ENCODE measurements around the gene CRYGN.

The CRYGN gene

DNA sequence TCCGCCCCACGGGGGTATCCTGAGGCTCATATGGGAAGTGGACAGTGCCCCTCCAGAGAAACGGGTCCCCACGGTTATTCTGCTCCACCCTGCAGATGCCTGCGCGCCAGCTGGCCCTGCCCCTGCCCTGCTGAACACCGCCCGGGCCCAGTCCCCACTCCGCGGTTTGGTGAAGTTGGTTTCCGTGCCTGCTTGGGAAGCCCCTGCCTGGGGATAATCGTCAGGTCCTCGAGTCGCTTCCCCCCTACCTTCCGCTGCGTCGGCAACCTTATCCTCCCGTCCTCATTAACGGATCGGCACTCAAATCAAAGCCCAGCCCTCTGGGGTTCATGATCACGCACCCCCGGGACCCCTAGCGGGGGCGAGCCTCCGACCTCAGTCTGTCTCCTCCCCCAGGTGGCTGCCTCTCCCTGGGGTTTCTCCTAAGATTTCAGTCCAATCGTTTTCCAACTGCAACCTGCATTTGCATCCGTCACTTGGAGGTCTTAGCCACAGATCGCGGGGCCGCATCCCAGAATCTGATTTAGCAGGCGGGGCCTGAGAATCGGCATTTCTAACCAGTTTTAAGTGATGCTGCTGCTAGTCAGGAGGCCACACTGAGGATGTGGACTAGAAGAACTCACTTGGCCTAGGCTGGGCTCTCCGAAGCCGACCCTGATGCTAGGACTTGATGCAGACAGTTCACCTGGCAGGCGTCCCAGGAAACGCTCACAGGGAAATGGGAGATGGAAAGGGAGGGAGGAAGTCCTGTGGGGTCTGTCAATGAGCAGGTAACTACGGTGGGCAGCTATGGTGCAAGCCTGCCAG is 57.7 kb downstream of the CRYGN start:
- TF ChIP-seq RARB (CRISPR knock-in tag; IDR thresholded peaks at IDR 0.05), result no peak
- ATAC-seq, result no peak

- ATAC-seq, result no peak
- TF ChIP-seq ZC3H10 (CRISPR knock-in tag; IDR thresholded peaks at IDR 0.05) (no peak), TCF4 (CRISPR knock-in tag; IDR thresholded peaks at IDR 0.05; ENCODE audit: borderline replicate concordance) (no peak), ISL1 (CRISPR knock-in tag; IDR thresholded peaks at IDR 0.05) (no peak), ZNF8 (CRISPR knock-in tag; IDR thresholded peaks at IDR 0.05) (no peak), CREB5 (CRISPR knock-in tag; IDR thresholded peaks at IDR 0.05; ENCODE audit: low read depth) (no peak), GLIS3 (CRISPR knock-in tag; IDR thresholded peaks at IDR 0.05) (no peak), SNAI2 (CRISPR knock-in tag; IDR thresholded peaks at IDR 0.05) (no peak), ZFP30 (CRISPR knock-in tag; IDR thresholded peaks at IDR 0.05) (no peak), OSR1 (CRISPR knock-in tag; IDR thresholded peaks at IDR 0.05) (no peak), CSRNP3 (CRISPR knock-in tag; IDR thresholded peaks at IDR 0.05) (no peak), ZFP3 (CRISPR knock-in tag; IDR thresholded peaks at IDR 0.05) (no peak), ZNF70 (CRISPR knock-in tag; IDR thresholded peaks at IDR 0.05) (no peak), ZNF565 (CRISPR knock-in tag; conservative IDR thresholded peaks at IDR 0.05; ENCODE audit: low read depth) (no peak), ARNTL (CRISPR knock-in tag; IDR thresholded peaks at IDR 0.05; ENCODE audit: borderline replicate concordance, low read depth) (no peak), TOX (CRISPR knock-in tag; IDR thresholded peaks at IDR 0.05; ENCODE audit: borderline replicate concordance) (no peak), PATZ1 (CRISPR knock-in tag; IDR thresholded peaks at IDR 0.05; ENCODE audit: borderline replicate concordance) (no peak), POU6F1 (CRISPR knock-in tag; IDR thresholded peaks at IDR 0.05; ENCODE audit: borderline replicate concordance, low read depth) (no peak)
- TF ChIP-seq, protein P1, sequence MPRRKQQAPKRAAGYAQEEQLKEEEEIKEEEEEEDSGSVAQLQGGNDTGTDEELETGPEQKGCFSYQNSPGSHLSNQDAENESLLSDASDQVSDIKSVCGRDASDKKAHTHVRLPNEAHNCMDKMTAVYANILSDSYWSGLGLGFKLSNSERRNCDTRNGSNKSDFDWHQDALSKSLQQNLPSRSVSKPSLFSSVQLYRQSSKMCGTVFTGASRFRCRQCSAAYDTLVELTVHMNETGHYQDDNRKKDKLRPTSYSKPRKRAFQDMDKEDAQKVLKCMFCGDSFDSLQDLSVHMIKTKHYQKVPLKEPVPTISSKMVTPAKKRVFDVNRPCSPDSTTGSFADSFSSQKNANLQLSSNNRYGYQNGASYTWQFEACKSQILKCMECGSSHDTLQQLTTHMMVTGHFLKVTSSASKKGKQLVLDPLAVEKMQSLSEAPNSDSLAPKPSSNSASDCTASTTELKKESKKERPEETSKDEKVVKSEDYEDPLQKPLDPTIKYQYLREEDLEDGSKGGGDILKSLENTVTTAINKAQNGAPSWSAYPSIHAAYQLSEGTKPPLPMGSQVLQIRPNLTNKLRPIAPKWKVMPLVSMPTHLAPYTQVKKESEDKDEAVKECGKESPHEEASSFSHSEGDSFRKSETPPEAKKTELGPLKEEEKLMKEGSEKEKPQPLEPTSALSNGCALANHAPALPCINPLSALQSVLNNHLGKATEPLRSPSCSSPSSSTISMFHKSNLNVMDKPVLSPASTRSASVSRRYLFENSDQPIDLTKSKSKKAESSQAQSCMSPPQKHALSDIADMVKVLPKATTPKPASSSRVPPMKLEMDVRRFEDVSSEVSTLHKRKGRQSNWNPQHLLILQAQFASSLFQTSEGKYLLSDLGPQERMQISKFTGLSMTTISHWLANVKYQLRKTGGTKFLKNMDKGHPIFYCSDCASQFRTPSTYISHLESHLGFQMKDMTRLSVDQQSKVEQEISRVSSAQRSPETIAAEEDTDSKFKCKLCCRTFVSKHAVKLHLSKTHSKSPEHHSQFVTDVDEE (CRISPR knock-in tag; IDR thresholded peaks at IDR 0.05), result no peak
Observed at GRCh38 chr7:151381348-151382078, 58.4 kb downstream of the CRYGN start.

GRCh38 chr7:151381098-151381347 is 58.9 kb downstream of the CRYGN start:
- no peak for ATAC-seq
- TF ChIP-seq SNAI2 (CRISPR knock-in tag; IDR thresholded peaks at IDR 0.05) (no peak), OSR1 (CRISPR knock-in tag; IDR thresholded peaks at IDR 0.05) (no peak), ARNTL (CRISPR knock-in tag; IDR thresholded peaks at IDR 0.05; ENCODE audit: borderline replicate concordance, low read depth) (no peak)
- TF ChIP-seq, protein P1 (CRISPR knock-in tag; IDR thresholded peaks at IDR 0.05), result no peak

Measured in SK-N-SH treated with all-trans-retinoic acid at 6 μM for 48 hours (cell line).